Hematopoietic multipotent progenitor cell treated with erythropoietin and hydrocortisone succinate and interleukin-3 and kit ligand, for 8 days (in vitro differentiated cells): ENCODE data around the gene ADAMTS16.

Experiments used
- DNase-seq: peaks from one replicate; pipeline ENCODE4 v3.0.0-alpha.2; 2015

ADAMTS16 gene

GRCh38 chr5:5246736-5247135 lies 106.6 kb downstream of the ADAMTS16 start:
- DNase-seq, result no peak

- DNase-seq, result no peak
Measured at GRCh38 chr5:5250758-5251157, 110.6 kb downstream of the ADAMTS16 start.

- DNase-seq, result no peak
Measured at GRCh38 chr5:5252106-5252505, 112.0 kb downstream of the ADAMTS16 start.

GRCh38 chr5:5257353-5257752 lies 117.2 kb downstream of the ADAMTS16 start:
- no peak for DNase-seq

GRCh38 chr5:5258564-5258963 lies 118.4 kb downstream of the ADAMTS16 start:
- DNase-seq, result no peak

GRCh38 chr5:5264727-5265126 lies 124.6 kb downstream of the ADAMTS16 start:
- no peak for DNase-seq

- no peak for DNase-seq
Measured at GRCh38 chr5:5266297-5266696, 126.2 kb downstream of the ADAMTS16 start.

GRCh38 chr5:5270161-5270560 lies 130.0 kb downstream of the ADAMTS16 start:
- DNase-seq, result no peak

GRCh38 chr5:5270958-5271785 lies 131.0 kb downstream of the ADAMTS16 start:
- DNase-seq, result no peak

GRCh38 chr5:5271786-5272321 lies 131.7 kb downstream of the ADAMTS16 start:
- DNase-seq, result no peak

GRCh38 chr5:5273398-5273797 lies 133.3 kb downstream of the ADAMTS16 start:
- DNase-seq, result no peak

- no peak for DNase-seq
Measured at GRCh38 chr5:5273976-5274375, 133.8 kb downstream of the ADAMTS16 start.

- DNase-seq, result no peak
Measured at GRCh38 chr5:5275211-5275610, 135.1 kb downstream of the ADAMTS16 start.

GRCh38 chr5:5276430-5276829 lies 136.3 kb downstream of the ADAMTS16 start:
- no peak for DNase-seq

GRCh38 chr5:5276951-5277517 lies 136.9 kb downstream of the ADAMTS16 start:
- DNase-seq, result no peak

- DNase-seq, result no peak
Measured at GRCh38 chr5:5278201-5278814, 138.2 kb downstream of the ADAMTS16 start.

GRCh38 chr5:5278815-5279381 lies 138.8 kb downstream of the ADAMTS16 start:
- no peak for DNase-seq

GRCh38 chr5:5285906-5286305 lies 145.8 kb downstream of the ADAMTS16 start:
- no peak for DNase-seq

- DNase-seq, result no peak
Measured at GRCh38 chr5:5287419-5287818, 147.3 kb downstream of the ADAMTS16 start.

- no peak for DNase-seq
Measured at GRCh38 chr5:5288201-5288600, 148.1 kb downstream of the ADAMTS16 start.

GRCh38 chr5:5289537-5289936 lies 149.4 kb downstream of the ADAMTS16 start:
- DNase-seq, result no peak

- DNase-seq, result no peak
Measured at GRCh38 chr5:5290674-5291334, 150.7 kb downstream of the ADAMTS16 start.

- no peak for DNase-seq
Measured at GRCh38 chr5:5291357-5291756, 151.2 kb downstream of the ADAMTS16 start.
